Stimulated activated CD8-positive, alpha-beta memory T cell treated with anti-CD3 and anti-CD28 coated beads, Interleukin-7, amount 100 ng/mL, for 24 hours (primary cell): ENCODE measurements around the gene PPIF.
"Not testable (repeated sequence)": the region's sequence is repeated elsewhere in the genome, so short reads cannot be mapped to it uniquely, and the experiment has no call there.

Source experiments
- DNase-seq: peaks from one replicate; pipeline ENCODE4 v3.0.0-alpha.2; 2020; ENCODE audit warnings: low read depth

Gene PPIF

DNA sequence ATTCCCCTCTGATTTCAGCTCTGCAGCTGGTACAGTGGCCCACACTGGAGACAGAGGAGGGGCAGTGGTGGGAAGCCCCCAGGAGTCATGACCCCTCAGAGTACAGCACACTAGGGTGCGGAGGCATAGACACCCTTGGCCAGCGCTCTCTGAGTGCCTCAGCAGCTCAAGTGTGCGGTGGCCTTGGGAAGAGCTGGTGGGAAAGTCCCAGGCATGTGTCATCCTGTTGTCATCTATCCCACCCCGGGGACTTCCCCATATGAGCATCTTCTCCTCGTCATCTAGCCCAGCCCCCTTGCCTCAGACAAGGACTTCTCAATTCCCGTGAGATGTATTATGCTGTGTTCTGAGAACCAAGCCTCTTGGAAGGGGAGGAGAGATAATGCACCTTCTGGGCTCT is 15.6 kb upstream of the PPIF start:
- DNase-seq = peak; percentile 65

DNA sequence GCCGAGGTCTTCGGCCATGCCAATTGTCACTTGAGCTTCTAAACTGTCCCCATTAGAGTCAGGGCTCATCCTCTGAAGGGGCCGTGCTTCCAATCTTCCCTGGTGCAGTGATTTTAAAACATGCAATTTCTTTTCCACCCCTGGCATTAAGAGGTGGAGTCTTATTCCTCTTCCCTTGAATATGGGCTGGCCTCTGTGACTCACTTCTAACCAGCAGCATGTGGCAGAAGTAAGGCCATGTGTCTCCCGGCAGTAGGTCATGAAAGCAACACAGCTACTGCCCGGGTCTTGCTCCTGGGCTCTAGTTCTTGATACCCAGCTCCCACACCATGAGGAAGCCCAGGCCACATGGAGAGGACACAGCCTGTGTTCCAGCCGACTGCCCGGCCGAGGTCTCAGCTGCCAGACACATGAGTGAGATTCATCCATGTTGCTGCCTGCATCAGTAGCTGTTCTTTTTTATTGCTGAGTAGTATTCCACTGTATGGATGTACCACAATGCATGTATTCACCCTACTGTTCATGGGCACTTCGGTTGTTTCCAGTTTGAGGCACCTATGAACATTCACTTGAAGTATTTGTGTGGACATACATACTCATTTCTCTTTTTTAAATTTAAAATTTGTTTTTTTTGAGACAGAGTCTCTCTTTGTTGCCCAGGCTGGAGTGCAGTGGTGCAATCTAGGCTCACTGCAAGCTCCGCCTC is 14.5 kb upstream of the PPIF start:
- not testable (repeated sequence) for DNase-seq

DNA sequence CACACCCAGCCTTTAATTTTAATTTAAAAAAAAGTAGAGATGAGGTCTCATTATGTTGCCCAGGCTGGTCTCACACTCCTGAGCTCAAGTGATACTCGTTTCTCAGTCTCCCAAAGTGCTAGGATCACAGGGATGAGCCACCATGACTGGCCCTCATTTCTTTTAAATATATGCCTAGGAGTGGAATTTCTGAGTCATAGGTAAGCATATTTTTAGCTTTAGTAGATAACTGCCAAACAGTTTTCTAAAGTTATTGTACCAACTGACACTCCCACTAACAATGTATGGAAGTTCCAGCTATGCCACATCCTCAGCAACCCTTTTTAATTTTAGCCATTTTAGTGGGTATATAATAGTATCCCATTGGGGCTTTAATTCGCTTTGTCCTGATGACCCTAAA is 13.8 kb upstream of the PPIF start:
- no peak for DNase-seq

DNA sequence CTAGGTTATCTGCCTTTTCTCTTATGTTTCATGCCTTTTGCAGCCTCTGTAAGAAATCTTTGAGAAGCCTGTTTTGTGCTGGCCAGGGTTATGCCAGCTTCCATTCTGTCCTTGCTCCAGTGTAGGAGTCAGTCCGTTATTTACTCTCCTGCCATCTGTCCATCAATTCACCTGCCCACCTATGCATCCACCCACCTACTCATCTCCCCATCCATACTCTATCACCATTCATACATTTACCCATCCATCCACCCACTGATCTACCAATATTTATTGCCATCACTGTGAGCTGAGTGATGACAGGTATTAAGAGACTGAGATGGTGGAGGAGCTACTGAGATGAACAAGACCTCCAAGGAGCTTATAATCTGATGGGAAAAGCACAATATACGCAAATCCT is 12.7 kb upstream of the PPIF start:
- no peak for DNase-seq

DNA sequence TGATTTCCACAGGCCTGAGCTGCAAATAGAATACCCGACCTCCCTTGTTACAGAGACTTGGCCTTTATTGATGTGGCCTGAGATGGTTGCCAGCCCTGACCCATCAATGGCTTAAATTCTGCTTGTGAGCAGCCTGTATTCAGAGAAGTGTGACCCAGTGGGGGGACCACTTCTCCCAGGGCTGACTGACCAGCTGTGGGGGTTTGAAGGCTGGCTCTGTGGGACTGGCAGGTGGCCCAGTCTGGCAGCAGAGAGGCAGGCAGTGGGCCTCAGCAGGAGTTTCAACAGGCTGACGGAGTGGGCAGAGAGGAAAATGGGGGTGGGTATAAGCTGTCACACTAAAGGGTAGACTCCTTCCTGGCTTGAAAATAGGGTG is 12.2 kb upstream of the PPIF start:
- DNase-seq = no peak

DNA sequence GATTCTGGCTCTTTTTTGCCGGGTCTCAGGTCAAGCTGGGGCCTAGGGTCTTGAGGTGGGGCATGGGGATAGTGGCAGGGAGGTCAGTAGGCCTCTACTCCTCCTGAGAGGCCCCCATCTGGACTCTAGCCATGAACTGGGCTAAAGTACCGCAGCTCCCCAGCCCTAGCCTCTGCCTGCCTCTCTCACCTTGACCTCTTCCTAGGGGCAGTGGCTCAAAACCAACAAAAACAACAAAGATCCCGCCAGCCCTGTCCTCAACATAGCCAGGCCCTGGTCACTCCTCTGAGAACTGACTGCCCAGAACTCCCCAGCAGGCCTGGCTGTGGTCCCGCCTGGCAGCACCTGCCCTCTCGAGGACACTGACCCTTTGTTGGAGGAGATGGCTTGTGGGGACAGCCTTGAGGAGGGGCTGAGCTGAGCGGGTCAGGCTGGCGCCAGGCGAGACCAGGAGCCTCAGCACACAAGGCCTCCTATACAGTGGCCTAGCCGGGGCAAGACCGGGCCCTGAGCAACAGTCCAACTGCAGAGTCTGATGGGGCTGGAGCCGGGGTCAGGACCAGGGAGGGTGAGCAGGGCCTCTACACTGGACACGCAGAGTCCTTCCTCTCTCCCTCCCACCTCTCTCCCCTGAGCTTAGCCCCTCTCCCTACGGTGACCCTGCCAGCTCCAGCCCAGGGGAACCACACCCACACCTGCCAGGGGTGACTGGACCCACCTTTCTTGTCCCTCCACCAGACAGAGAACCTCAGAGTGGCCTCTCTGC is 11.6 kb upstream of the PPIF start:
- DNase-seq = no peak

DNA sequence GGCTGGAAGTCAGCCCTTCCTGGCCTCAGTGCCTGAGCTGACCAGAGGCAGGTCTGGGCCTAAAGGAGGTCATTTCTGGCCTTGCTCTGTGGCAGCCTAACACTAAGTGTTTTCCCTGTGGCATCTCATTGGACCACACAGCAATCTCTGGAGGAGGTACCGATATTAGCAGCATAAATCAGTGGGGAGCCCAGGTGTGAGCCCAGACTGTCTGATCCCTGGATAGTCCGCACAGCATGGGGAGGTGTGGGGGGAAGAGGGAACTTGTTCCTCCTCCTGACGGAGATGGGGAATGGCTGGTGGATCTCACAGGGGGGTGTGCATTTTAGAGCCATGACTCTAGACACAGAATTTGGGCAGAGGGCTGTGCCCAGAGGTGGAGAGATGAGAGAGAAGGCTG is 11.0 kb upstream of the PPIF start:
- no peak for DNase-seq

DNA sequence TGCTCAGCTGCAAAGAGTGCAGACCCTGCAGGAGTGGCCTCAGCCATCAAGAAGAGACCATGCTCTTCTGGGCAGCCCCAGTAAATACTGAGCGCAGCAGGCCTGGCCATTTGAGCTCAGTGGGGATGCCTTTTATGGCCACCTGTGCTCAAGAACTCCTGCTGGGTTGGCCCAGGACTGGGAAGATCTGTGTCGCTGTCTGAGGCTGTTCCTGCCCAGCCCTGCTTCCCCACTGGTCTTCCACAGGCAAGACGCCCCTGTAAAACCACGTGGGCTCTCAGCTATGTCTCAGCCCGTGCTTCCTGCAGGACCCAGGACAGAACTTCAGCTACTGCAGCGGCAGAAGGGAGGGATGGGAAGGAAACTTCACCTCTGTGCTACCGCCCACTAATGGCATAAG is 10.5 kb upstream of the PPIF start:
- DNase-seq = no peak

DNA sequence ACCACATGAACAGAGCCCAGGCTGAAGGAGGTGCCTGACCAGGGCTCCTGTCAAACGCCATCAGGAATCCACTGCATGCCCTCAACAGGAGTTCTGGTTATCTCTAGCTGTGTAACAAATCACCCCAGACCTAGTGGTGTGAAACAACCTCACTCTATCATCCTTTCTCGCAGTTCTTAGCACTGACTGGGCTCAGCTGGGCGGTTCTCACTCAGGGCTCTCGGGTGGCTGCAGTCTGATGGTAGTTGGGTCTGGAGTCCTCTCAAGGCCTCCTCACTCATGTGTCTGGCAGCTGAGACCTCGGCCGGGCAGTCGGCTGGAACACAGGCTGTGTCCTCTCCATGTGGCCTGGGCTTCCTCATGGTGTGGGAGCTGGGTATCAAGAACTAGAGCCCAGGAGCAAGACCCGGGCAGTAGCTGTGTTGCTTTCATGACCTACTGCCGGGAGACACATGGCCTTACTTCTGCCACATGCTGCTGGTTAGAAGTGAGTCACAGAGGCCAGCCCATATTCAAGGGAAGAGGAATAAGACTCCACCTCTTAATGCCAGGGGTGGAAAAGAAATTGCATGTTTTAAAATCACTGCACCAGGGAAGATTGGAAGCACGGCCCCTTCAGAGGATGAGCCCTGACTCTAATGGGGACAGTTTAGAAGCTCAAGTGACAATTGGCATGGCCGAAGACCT is 9.3 kb upstream of the PPIF start:
- DNase-seq = not testable (repeated sequence)

DNA sequence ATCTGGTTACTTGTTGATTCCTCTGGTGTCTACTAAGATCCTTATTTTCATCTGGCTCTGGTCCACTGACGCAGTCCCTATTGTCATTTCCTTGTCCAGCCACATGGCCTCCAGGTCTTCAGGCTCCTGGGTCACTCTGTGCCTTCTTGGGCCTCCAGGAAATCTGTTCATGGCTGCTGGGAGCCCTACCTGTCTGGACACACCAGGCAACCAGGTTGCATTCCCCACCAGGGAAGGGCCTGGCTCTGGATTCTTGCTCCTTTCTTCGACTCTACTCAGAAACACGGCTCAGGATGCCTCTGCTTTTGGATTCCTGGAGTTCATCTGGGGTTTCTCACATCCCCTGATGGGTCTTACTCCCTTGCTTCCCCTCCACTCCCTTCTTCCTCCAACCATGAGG is 8.0 kb upstream of the PPIF start:
- no peak for DNase-seq

DNA sequence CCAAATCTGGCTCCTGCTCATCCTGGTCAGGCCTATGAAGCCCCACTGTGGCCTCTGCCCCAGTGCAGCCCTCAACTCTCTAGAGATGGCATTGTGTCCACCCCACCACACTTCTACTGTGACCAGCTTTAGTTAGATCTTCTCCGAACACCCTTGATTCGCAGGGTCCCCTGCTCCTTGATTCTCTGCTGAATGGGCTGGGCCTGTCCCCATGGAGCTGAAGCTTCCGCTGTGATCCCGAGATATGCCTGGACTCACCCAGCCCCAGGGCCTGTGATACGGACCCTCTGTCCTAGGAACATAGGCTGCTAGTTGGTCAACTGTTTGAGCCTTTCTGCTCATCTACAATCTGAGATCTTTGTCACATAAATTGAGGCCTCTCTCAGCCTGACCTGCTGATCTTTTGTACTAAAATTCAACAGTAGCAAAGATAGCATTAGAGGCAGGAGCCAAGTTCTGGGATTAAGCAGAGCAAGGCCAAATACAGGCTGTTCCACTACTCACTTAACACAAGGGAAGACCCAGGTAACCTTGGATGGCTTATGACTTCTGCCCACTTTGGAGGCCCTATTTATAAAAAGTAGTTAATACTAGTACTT is 6.5 kb upstream of the PPIF start:
- no peak for DNase-seq

DNA sequence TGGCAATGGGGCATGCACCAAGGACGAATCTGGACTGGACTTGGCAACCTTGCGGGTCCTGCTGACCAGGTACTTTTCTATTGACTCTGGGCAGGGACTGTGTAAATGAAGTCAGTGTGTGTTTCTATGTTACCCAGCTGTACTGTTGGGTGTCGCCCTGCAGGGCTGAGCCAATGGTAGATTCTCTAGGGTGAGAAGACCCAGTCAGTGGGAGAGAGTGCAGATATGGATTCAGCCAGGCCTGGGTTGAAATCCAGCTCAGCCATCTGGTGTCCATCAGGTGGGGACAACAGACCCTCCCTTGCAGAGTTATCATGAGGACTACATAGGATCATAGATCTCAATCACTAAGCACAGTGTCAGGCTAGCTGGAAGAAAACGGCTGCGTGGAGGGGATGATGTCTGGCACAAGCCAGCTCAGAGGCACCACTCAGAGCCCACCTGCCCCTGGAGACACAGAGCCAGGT is 4.9 kb upstream of the PPIF start:
- DNase-seq = no peak

DNA sequence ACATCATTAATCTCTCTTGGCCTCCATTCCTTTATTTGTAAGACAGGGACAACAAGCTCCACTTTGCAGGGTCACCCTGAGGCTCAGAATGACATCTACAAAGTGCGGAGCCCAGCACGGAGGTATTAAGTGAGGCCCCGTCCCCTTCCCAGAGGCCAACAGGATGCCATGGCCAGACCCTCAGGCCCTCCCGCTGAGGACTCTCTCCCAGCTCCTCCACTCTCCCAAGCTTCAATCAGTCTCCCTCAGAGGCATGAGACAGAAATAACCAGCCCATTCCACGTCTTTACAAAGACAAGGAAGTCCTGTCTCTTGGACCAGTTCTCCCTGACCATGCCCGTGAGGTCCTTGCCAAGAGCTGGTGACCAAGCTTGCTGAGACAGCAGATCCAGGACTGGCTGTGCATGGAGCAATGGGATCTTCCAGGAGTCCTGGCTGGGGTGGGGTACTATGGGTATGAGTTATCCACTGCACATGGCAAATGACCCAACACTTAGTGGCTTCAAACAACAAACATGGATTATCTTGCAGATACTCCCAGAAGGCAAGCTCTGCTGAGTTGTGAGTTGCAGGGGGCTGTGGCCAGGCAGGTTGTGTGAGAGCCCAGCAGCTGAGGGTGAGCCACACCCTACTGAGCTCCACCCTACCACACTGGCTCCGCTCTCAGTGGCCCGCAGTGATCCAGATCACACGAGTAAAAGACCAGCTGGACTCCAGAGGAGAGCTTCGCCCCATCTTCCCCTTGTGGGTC is 4.3 kb upstream of the PPIF start:
- DNase-seq = no peak

DNA sequence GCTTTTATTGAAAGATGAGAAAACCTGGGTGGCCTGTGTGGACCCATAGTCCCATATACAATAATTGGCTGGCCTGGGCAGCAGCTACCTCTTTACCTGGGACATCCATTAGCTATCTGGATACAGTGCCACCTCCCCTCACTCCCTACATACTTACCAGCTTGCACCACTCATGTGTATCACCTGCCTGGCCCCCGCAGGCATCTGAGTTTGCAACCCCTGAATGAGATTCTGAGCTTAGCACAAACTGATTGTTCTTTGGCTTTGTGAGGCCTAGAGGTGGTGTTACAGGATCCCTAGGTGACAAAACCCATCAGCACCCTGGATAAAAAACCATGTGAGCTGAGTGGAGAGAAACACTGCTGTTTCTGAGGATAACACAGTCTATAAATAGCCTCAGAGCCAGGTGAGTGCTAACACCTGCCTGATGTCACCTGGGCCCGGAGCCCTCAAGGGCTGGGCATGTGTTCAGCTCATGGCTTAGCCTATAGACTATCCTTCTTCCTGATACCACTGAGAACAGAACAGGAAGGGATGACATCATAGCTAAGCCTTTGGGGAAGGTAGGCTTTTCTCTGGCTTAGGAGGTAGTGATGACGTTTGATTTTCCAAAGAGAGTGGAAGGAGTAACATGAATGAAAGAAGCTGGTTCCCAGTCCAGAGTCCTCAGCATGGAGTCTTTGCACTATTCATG is 2.6 kb upstream of the PPIF start:
- no peak for DNase-seq

DNA sequence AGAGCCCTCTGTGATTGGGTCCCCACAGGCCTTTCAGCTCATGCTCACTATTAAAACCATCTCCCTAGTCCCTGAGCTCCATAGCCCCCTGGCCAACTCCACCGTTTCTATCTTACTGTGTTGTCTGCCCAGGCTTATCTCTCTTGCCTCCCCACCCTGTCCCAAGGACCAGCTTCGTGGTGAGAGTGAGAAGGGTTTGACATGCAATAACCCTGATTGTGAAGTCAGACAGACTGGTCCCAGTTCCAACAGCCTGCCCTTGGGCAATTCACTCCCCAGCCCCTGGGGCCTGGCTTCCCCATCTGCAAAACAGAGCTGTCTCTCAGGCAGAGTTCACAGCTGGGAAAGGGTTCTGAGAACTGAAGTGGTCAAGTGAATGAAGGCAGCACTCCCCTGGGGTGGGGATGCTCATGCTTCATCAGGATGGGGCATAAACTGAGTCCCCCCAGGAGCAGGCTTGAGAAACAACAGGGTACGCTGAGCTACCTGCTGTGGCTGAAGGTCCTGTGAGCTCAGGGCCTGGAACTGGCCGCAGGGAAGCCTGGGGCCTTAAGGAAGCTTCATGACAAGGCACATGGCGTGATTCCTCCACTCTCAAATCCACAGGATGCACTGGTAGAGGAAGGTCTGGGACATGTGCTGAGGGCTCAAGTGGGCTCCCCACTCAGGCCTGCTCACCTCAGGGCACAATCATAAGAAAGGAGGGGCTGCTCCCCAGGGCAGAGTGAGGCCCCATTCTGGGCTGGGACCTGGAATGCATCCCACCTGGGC is 1.8 kb upstream of the PPIF start:
- no peak for DNase-seq

DNA sequence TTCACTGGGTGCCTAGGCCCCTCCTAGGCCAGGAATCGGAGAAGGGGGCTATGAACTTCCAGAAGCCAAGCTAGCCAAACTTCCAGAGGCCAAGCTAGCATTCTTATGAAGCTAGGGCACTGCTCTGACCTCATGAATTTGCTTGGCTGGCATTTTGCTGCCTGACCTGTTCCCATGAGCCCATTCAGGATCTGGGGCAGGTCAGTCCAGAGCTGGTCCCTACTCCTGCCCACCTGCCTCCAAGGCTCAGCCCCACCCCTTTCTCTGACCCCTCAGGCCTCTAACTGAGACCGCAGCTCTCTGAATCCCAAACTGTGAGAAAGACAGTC is 1.3 kb upstream of the PPIF start:
- DNase-seq = no peak

DNA sequence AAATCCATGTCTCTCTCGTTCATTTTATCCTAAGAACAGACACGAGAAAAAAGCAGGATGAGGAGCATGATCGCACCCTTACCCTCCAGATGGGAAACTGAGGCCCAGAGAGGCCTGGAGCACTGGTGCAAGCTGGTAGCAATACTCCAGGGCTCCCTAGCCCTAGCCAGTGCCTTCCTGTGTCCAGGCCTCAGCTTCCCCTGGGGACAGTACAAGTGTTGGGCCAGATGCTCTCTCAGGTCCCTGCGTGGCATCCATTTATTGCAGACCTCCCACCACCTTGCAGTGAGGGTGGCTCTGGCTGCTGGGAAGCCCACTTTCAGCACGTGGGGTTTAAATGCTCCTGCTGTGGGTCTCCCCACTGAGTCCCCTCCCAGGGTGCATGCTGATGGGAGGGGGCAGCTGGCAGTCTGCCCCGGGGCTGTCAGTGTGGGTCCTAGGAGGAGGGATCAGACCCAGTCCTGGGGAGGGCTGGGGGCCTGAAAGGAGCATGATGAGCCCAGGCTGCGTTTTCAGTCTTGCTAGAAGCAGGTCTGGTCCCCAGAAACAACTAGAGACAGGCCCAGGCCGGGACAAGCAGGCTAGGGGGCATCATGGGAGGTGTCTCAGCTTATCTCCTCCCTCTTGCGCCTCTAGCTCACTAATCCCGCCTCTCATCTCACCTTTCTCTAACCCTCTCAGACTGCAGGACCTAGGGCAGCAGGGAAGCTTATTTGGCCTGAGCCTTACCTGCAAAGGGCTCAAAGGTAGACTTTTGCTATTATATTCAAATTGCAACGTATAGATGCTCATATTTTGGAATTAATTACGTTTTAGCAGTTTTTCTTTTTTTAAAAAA is 662 bp upstream of the PPIF start:
- DNase-seq = no peak

DNA sequence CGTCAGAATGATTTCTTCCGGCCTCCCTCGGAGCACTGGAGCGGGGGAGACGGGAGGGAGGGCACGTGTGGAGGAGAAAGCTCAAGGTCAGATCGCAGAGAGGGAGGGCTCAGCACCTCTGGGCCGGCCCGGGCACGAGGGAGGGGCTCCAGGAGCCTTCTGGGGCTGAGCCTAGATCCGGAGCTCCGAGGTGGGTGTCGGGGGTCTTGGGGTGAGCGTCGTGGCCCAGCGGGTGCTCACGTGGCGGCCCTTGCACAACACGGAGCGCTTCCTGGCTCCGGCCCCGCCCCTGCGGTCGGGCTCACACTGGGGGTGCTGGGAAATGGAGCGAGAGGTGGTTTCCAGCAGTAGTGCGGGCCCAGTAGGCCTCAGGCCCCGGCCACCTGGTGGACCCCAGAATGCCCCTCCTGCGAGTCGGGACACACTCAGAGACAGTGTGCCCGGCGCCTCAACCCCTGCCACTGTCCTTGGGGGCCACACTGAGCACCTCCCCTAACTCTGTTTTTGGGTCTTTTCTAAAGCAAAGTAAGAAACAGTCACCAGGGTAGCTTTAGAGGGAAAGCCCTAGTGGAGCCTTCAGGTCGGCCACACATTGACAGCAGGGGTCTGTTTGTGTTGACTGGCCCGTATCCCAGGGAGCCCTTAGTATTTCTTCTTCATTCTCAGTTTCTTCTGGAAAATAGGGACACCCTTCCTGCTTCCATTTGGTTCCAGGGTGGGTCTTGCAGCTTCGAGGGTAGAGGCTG is 798 bp downstream of the PPIF start:
- DNase-seq = peak; percentile 56

DNA sequence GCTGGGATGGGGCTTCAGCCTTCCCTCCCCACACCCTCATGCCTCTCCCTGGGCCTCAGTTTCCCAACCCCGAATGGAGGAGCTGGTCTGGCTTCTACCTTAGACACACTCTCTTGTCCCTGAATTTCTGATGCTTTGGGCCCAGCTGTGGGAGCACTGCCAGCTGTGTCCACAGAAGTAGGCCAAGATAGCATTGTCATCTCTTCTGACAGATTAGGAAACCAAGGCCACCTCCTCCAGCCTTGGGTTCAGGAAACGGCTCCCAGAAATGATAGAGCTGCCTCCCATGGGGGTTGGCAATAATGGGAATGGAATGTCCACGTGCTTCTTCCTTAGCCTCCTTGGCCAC is 1.3 kb downstream of the PPIF start:
- DNase-seq = no peak
